Suppressor macrophage treated with lipopolysaccharide for 1 hour (primary cell): ENCODE measurements around the gene KIF24.
"Not testable (repeated sequence)": the region's sequence is repeated elsewhere in the genome, so short reads cannot be mapped to it uniquely, and the experiment has no call there.

Experiments used
- DNase-seq, 3 donors: peaks; one replicate each; pipeline ENCODE4 v3.0.0-alpha.2; 2020 to 2022

KIF24 gene

DNA sequence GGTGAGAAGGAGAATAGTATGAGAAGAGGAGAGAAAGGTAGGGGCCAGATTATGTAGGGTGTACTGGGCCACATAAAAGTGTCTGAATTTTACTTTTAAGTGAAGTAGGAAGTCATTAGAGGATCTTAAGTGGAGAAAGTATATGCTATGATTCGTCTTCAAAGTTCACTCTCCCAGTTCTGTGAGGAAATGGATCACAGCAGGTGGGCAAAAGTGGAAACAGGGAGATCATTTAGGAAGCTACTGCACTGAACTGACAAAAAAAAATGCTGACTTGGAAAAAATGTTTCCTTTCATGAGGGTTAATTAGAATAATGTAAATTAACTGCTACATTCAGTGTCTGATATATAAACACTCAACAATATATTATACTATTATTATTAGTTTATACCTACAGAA, 2.4 kb downstream of the KIF24 start:
- DNase-seq = no peak

DNA sequence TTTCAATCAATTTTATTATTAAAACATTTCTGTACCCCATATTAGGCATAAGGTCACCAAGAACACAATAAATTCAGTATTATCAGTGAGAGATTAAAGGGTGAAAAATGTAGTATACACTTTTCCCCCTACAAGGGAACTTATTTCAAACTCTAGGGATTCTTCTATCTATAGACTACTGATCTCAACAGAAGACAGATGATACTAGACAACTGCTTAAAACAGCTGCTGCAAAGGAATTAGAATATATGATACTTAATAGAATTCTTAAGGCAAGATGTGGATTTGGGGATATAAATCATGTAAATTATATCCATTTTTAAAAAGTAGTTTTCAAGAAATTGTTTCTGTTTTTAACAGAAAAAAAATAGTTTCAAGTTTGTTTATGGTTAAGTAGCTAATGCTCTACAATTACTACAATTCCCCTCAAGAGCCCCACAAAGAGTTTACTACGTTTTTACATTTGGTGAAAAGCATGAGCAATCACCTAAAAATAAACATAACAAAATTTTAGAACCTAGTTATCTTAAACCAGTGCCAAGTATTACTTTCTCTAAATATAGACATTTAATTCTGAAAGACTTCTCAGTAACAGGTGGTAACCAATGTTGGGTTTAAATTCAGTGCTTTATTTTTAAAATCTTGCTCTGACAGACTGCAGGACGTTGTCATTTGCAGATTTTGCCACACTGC, 6.0 kb downstream of the KIF24 start:
- DNase-seq = no peak

DNA sequence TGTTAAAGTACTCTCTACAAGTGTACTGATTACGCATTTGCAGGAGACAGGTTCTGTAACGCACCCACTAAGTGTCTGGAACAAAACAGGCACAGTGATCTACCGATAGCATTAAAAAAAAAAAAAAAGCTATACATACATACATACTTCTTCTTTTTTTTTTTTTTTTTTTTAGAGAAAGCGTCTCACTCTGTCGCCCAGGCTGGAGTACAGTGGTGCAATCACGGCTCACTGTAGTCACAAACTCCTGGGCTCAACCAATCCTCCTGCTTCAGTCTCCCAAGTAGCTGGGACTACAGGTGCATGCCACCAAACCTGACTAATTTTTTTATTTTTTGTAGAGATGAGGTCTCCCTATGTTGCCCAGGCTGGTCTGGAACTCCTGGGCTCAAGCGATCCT, 7.6 kb downstream of the KIF24 start:
- DNase-seq = peak in 1 of 3 donors; percentile 41

DNA sequence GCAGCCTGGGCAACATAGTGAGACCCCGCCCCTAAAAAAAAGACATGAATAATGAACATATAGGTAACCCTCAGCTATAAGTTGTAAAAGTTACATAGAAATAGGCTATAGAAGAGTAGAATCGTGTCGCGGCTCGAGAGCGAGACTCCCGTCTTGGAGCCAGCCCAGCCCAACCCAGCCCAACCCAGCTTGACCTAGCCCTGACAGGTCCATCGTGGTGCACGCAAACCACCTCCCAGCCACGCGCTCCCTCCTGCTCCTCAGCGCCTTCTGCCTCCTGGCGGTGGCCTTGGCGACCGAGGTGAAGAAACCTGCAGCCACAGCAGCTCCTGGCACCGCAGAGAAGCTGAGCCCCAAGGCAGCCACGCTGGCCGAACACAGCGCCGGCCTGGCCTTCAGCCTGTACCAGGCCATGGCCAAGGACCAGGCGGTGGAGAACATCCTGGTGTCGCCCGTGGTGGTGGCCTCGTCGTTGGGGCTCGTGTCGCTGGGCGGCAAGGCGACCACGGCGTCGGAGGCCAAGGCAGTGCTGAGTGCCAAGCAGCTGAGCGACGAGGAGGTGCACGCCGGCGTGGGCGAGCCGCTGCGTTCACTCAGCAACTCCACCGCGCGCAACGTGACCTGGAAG, 10.8 kb downstream of the KIF24 start:
- no peak for DNase-seq

DNA sequence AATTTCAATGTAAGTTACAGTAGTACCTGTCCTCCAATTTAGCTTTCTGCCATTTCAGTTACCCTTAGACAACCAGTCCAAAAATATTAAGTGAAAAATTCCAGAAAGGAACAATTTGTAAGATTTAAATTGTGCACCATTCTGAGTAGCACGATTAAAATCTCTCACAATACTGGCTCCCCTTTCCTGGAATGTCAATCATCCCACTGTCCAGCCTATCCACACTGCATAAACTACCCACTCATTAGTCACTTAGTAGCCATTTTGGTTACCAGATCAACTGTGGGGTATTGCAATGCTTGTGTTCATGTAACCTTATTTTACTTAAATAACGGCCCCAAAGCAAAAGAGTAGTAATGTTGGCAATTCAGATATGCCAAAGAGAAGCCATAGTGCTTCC, 11.6 kb downstream of the KIF24 start:
- no peak for DNase-seq

DNA sequence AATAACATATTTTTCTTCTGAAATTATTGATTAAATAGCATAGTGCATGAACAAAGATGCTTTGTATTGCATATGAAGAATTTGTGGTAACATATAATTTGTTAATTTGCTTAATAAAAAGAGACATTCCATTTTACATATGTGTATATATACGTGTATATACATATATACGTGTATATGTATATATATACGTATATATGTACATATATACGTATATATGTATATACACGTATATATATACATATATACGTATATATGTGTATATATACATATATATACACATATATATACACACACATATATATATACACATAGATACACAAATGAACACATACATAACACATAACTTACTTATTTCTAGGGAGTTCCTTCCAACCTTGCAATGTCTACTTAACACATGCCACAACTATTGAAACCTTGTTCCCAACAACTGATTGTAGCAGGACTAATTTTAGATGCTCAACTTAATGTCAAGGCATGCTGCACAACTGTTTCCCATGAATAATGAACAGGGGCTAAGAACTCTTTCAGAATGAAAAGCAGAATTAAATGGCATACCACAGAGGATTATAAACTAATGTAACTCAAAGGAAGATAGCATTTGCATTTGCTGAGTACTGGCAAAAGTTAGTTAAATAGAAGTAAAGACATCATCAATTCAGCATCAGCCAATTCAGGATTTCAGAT, 17.4 kb downstream of the KIF24 start:
- no peak for DNase-seq

DNA sequence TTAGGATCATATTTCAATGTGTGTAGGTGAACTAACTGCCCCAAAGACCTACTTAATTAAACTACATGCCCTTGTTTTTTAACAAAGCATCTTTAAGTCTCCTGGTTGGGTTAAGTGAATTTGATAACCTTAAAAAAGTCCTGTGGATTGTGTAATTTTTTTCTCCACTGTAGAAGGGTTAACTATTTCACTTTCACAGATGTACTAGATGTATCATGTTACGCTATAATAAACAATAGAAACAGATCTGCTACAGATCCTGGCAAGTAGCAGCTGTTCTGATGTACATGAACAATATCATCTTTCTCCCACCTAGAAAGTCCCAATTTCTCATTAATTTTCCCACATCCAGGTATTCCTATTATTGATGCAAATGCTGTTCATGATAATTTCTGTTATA, 18.9 kb downstream of the KIF24 start:
- DNase-seq = no peak

DNA sequence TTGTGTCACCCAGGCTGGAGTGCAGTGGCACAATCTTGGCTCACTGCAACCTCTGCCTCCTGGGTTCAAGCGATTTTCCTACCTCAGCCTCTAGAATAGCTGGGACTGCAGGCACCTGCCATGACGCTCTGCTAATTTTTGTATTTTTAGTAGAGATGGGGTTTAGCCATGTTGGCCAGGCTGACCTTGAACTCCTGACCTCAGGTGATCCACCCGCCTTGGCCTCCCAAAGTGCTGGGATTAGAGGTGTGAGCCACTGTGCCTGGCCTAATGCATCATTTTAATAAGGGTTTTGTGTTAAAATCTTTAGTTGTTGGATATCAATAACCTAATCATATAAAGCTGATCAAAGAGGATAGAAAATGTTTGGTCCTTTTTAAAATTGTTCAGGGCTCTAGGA, 20.8 kb downstream of the KIF24 start:
- not testable (repeated sequence) for DNase-seq

DNA sequence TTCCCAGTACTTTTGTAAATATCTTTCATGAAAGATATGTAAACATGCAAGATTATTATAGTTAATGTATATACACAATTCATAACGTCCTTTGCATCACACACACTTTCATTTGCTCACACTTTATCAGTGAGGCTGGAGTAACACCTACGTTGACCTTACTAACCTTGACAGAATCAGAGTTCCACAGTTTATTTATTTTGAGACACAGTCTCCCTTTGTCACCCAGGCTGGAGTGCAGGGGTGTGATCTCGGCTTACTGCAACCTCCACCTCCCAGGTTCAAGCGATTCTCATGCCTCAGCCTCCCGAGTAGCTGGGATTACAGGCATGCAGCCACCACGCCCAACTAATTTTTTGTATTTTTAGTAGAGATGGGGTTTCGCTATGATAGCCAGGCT, 28.0 kb downstream of the KIF24 start:
- not testable (repeated sequence) for DNase-seq

DNA sequence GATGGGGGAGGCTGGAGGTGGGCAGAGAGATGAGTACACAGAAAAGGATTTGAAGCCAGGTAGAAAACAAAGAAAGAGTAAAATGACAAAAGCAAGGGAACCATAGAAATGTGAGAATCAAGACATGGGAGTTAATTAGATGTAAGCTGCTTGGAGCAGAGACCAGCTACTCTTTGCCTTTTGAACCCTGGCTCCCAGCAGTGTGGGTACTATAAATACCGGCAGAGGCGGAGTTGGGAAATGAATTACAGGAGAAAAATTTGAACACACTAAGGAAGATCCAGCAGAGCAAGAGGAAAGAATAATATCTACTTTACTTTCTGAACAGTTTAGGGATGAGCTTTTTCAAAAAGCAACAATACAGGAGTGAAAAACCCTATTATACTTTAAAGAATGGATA, 36.5 kb downstream of the KIF24 start:
- DNase-seq = no peak

DNA sequence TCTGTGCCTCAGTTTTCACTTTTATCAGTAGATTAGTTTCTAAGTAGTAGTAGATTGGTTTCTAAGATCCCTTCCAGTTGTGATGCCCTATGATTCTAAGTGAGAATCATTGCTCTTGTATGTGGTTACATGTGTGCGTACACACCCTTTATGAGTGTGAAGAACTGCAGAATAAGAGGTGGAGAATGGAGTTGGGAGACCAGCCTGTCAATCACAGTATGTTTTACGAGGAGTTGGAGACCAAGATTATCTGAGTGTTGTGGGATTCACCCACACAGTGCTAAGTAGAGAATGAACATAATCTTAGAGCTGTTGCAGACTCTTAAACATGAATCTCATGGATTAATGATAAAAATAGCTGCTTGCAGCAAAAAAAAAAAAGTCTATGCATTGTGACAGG, 37.6 kb downstream of the KIF24 start:
- no peak for DNase-seq

DNA sequence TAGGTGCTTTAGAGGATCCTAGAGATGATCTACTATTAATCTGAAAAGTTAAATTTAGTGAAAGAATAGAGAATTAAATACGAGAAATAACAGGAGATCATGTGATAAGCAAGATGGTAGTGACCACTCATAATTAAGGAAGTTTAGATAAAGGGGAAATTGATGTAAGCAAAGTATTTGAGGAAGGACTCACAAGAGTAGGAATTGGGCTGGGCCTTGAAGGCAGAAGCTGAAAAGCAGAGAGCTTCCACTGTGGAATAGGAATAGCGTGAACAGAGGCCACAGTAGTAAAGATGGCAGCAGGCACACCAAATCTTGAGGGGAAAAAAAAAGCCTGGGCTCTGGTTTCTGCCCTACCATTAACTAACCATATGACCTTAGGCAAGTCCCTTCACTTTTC, 38.0 kb downstream of the KIF24 start:
- DNase-seq = peak; percentile 62 to 76 (median 71)

DNA sequence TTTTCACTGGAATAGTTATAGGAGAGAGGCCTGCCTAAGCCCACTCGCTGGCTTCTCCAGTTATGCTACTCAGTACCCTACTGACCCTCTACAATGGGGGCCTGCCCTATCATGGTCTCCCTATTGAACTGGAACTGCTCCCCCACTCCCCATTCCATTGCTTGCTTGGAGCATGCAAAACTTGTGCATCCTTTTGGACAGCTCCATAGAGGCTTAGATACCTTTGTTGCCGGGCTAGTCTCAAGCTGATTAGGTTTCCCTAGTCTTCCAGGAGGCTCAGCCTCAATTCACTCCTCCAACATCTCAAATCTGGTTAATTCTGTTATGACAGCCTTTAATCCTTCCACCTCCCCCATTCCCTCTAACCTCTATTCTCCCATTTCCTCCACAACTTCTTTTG, 39.9 kb downstream of the KIF24 start:
- DNase-seq = no peak

DNA sequence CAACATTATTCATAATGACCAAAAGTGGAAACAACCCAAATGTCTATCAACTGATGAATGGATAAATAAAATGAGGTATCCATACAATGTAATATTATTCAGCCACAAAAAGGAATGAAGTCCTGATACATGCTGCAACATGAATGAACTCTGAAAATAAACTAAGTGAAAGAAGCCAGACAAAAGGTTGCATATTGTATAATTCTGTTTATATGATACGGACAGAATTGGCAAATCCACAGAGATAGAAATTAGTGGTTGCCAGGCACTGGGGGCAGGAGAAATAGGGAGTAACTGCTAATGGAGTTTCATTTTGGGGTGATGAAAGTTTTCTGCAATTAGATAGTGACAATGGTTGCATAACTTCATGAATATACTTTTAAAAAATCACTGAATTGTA, 47.0 kb downstream of the KIF24 start:
- DNase-seq = no peak

DNA sequence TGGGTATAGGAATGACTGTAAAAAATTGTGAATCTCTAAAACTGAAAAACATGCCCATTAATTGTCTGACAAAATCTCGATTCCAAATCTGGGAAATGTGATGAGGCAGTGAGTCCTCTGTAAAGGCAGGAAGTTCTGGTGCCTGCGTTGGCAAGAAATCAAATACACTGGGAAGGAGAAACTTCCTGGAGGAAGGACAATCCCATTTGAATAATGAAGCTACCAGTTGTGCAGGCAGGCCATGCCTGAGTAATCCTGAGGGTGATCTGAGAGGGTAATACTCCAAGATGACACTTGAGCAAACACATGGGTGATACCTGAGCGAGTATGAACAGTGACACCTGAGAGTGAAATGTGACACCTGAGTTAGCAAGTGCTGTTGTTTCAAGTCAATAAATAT, 49.7 kb downstream of the KIF24 start:
- no peak for DNase-seq
